Left ventricle myocardium inferior (tissue), 1 donor: Measurements from ENCODE around the gene PRDM7. TPM values are rescaled to one million over a fixed set of nuclear protein-coding genes. Genes with fewer than 3 reads are reported as not detected.
A peak's percentile ranks its signal among the peaks of the same experiment; 100 is the strongest.
"Not testable (repeated sequence)": the region's sequence is repeated elsewhere in the genome, so short reads cannot be mapped to it uniquely, and the experiment has no call there.

Experiments used
- DNase-seq: peaks from one replicate; pipeline ENCODE4 v3.0.0-alpha.2; 2020
- H3K27ac ChIP-seq: fragments of 200-600 bp; replicated peaks from 2 replicates; pipeline ENCODE4 v1.8.0; 2021
- H3K27me3 ChIP-seq: fragments of 200-600 bp; 2 replicates; pipeline ENCODE4 v1.8.0; 2021; ENCODE audit warnings: low read depth
- H3K36me3 ChIP-seq: fragments of 200-600 bp; 2 replicates; pipeline ENCODE4 v1.8.0; 2021
- H3K4me1 ChIP-seq: fragments of 200-600 bp; 2 replicates; pipeline ENCODE4 v1.8.0; 2021
- H3K4me3 ChIP-seq: fragments of 200-600 bp; 2 replicates; pipeline ENCODE4 v1.8.0; 2021; ENCODE audit warnings: mild to moderate bottlenecking, moderate library complexity
- H3K9me3 ChIP-seq: fragments of 200-600 bp; replicated peaks from 2 replicates; pipeline ENCODE4 v1.8.0; 2021
- CTCF ChIP-seq: fragments of 200-600 bp; IDR thresholded peaks from 2 replicates; pipeline ENCODE4 v1.8.0; 2021; ENCODE audit warnings: antibody characterized with exemption, mild to moderate bottlenecking, borderline replicate concordance
- intact Hi-C: fragments of 100-400 bp; cut with micrococcal nuclease; formaldehyde crosslinking; loops from one replicate; pipeline ENCODE4 v1.11.0; 2022
- total RNA-seq: library from RNA; stranded (reverse); fragmentation: NEBNext Ultra II Directional; extraction: Animal tissue kit (Norgen Biotek cat#: 25700); gene quantifications from one replicate; pipeline ENCODE4 v1.2.1, GENCODE V29; 2021
- donor health status: DM: no; HTN: yes; CAD: no; lungs with severe emphysema.

The PRDM7 gene
- total RNA-seq, 1 donor from 2014 or later, result not detected

GRCh38 chr16:90094296-90094695 is 17.2 kb upstream of the PRDM7 start:
- H3K27me3 ChIP-seq, H3K27ac ChIP-seq, H3K4me3 ChIP-seq, H3K36me3 ChIP-seq, H3K9me3 ChIP-seq, DNase-seq, intact Hi-C loops, H3K4me1 ChIP-seq: not testable (repeated sequence)

GRCh38 chr16:90093799-90094198 is 16.7 kb upstream of the PRDM7 start:
- intact Hi-C loops, H3K4me3 ChIP-seq, H3K27ac ChIP-seq, H3K27me3 ChIP-seq, H3K9me3 ChIP-seq, H3K36me3 ChIP-seq, DNase-seq, H3K4me1 ChIP-seq: not testable (repeated sequence)

GRCh38 chr16:90092781-90093180 is 15.7 kb upstream of the PRDM7 start:
- H3K27ac ChIP-seq, H3K36me3 ChIP-seq, intact Hi-C loops, DNase-seq, H3K9me3 ChIP-seq, H3K4me1 ChIP-seq, H3K4me3 ChIP-seq, H3K27me3 ChIP-seq: not testable (repeated sequence)

- no peak for TF ChIP-seq CTCF
- H3K4me1 ChIP-seq, result no peaks in the 10 kb centered on the region
- H3K27me3 ChIP-seq, result no peaks in the 10 kb centered on the region
- peaks cover 4% of the 10 kb centered on the region for H3K9me3 ChIP-seq
- no peak for DNase-seq
- no peak overlapping the region for H3K4me3 ChIP-seq
- no peaks in the 10 kb centered on the region for H3K36me3 ChIP-seq
- intact Hi-C loops, result no loop called here
- H3K27ac ChIP-seq, result no peak overlapping the region
Observed at GRCh38 chr16:90084215-90084950, 7.3 kb upstream of the PRDM7 start.

GRCh38 chr16:90083139-90083538 is 6.0 kb upstream of the PRDM7 start:
- intact Hi-C loops, result no loop called here
- DNase-seq, result no peak

GRCh38 chr16:90081606-90081970 is 4.5 kb upstream of the PRDM7 start:
- peaks cover 11% of the 10 kb centered on the region for H3K4me1 ChIP-seq
- no peak for TF ChIP-seq CTCF
- intact Hi-C loops, result no loop called here
- no peak for DNase-seq
- H3K27ac ChIP-seq, result no peak overlapping the region
- peaks cover 4% of the 10 kb centered on the region for H3K27me3 ChIP-seq
- no peaks in the 10 kb centered on the region for H3K36me3 ChIP-seq
- H3K4me3 ChIP-seq, result no peak overlapping the region
- H3K9me3 ChIP-seq, result peaks cover 4% of the 10 kb centered on the region

More at GRCh38 chr16:90083139-90083538, 6.0 kb upstream of the PRDM7 start:
- no peak overlapping the region for H3K4me3 ChIP-seq
- H3K27me3 ChIP-seq, result no peaks in the 10 kb centered on the region
- no peak for TF ChIP-seq CTCF
- peaks cover 4% of the 10 kb centered on the region for H3K9me3 ChIP-seq
- no peaks in the 10 kb centered on the region for H3K36me3 ChIP-seq
- H3K4me1 ChIP-seq, result no peaks in the 10 kb centered on the region
- peak overlapping the region; percentile 85 for H3K27ac ChIP-seq

GRCh38 chr16:90078579-90078895 is 1.4 kb upstream of the PRDM7 start:
- no peaks in the 10 kb centered on the region for H3K9me3 ChIP-seq
- no peak overlapping the region for H3K27ac ChIP-seq
- no peak for TF ChIP-seq CTCF
- no peaks in the 10 kb centered on the region for H3K36me3 ChIP-seq
- intact Hi-C loops, result no loop called here
- H3K4me1 ChIP-seq, result peaks cover 11% of the 10 kb centered on the region
- DNase-seq, result no peak
- no peak overlapping the region for H3K4me3 ChIP-seq
- peaks cover 18% of the 10 kb centered on the region for H3K27me3 ChIP-seq
